HG03060 (cell line): Measurements from ENCODE around the gene ZNF813.
A peak's percentile ranks its signal among the peaks of the same experiment; 100 is the strongest.
"Not testable (repeated sequence)": the region's sequence is repeated elsewhere in the genome, so short reads cannot be mapped to it uniquely, and the experiment has no call there.

Source experiments
- ATAC-seq: cut with Tn5 transposase; IDR thresholded peaks from one replicate; pipeline ENCODE4 v1.9.1; 2021; ENCODE audit warnings: low read depth, moderate number of reproducible peaks; ENCODE audit not compliant: unreplicated experiment

Gene ZNF813

DNA sequence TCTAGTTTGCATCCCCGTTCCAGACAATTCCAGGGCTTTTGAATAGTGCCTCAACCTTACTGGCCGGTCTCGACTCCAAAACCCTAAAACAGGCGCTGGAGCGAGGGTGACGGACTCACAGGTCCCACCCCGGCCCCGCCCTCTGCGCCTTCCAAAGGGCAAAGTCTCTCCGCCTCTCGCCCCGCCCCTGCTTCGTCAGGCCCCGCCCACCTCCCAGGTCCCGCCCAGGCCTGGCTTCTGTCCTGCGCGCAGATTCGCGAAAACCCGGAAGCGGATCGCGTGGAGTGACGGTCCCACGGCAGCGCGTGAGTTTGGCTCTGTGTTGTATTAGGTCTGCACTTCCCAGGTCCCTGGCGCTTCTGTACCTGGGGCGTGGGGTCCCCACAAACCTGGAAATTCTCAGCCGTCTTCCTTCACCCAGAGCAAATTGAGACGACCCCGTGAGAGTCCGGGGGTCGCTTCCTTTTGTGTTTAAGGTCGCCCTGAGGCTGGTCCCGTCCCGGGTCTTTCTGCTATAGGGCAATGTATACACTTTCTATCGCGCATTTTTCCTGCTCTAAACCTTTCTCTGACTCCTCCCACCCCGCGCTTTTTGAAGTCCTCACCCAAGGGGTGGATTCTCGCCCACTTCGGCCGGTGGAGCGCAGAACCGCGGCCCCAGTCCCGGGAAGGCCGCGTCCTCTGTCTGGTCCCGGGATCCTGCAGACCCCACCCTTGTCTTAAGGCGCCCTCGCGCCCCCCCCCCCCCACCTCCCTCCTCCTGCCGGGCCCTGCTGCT lies at the start of gene ZNF813:
ZNF813 (plus strand) TSS at position 249 of the 778 bp plus-strand sequence. CDS start 16,090 bp downstream, outside the sequence.
- ATAC-seq: no peak

DNA sequence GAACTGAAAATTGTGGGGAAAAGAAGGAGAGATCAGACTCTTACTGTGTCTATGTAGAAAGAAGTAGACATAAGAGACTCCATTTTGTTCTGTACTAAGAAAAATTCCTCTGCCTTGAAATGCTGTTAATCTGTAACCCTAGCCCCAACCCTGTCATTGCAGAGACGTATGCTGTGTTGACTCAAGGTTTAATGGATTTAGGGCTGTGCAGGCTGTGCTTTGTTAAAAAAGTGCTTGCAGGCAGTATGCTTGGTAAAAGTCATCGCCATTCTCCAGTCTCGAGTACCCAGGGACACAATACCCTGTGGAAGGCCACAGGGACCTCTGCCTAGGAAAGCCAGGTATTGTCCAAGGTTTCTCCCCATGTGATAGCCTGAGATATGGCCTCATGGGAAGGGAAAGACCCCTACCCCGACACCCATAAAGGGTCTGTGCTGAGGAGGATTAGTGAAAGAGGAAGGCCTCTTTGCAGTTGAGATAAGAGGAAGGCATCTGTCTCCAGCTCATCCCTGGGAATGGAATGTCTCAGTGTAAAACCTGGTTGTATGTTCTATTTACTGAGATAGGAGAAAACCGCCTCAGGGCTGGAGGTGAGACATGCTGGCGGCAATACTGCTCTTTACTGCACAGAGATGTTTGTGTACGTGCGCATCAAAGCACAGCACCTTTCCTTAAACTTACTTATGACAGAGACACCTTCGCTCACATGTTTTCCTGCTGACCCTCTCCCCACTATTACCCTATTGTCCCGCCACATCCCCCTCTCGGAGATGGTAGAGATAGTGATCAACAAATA lies 46.8 kb upstream of the ZNF813 start:
- ATAC-seq: not testable (repeated sequence)

- no peak for ATAC-seq
Measured at GRCh38 chr19:53422551-53422950, 45.0 kb upstream of the ZNF813 start.

- not testable (repeated sequence) for ATAC-seq
Measured at GRCh38 chr19:53423074-53423473, 44.5 kb upstream of the ZNF813 start.

DNA sequence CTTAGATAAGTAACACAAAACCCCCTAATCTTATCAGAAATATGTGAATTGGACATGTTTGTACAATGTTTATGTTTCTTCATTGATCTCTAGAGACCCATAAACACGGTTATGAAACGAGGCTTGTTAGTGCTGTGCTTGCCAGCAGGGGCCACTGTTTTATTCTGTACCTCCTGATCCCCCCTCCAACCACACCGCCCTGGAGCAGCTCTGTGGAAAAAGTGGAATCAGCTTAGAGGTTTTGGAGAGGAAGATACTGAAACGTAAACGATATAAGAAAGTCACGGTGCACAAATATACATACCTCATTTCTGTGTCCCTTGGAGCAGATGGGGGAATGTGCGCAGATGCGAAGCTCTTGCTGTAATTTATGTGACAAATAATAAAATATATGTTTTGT lies 43.9 kb upstream of the ZNF813 start:
- ATAC-seq: not testable (repeated sequence)

DNA sequence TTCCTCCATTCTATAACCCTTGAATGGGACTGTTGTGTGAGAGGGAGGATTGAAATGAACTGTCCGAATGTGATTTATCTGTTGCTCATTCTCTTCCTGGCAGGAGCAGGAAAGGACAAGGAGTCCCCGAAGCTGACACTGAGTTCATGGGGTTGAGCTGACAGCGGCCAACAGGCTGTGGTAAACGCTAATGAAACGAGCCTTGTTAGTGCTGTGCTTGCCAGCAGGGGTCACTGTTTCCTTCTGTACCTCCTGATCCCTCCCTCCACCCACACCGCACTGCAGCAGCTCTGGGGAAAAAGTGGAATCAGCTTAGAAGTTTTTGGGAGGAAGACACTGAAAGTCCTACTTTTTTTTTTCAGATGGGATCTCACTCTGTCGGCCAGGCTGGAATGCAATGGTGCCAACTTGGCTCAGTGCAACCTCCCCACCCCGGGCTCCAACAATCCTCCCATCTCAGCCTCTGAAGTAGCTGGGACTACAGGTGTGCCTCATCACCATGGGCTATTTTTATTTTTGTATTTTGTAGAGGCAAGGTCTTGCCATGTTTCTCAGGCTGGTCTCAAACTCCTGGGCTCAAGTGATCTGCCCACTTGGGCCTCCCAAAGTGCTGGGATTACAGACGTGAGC lies 42.5 kb upstream of the ZNF813 start:
- no peak for ATAC-seq

GRCh38 chr19:53431399-53432087 lies 36.0 kb upstream of the ZNF813 start, which contains the start of gene ZNF761:
TSS of gene ZNF761 (plus strand) at chr19:53431984. CDS start at chr19:53447269, 15,285 bp downstream.
- ATAC-seq: peak; percentile 81

- ATAC-seq: peak; percentile 10
Measured at GRCh38 chr19:53432088-53432661, 35.4 kb upstream of the ZNF813 start.

GRCh38 chr19:53443809-53444208 lies 23.7 kb upstream of the ZNF813 start:
- ATAC-seq: not testable (repeated sequence)

DNA sequence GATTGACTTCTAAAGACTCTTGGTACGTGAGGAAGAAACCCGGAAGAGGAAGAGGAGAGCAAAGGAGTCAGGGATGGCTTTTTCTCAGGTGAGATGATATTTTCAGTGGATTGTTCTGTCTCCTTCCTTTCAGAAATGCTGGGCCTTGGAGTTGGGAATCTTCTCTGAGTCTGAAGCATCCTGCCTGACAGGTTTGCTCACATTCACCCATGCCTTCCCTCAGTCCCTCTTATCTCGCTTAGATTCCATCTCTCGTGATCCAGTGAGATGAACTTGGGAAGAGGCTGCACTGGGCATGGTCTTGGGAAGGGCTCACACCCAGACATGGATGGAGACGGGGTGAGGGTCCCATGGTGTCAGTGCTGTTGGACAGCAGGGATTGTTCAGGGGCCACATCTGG lies 20.3 kb upstream of the ZNF813 start:
- not testable (repeated sequence) for ATAC-seq

DNA sequence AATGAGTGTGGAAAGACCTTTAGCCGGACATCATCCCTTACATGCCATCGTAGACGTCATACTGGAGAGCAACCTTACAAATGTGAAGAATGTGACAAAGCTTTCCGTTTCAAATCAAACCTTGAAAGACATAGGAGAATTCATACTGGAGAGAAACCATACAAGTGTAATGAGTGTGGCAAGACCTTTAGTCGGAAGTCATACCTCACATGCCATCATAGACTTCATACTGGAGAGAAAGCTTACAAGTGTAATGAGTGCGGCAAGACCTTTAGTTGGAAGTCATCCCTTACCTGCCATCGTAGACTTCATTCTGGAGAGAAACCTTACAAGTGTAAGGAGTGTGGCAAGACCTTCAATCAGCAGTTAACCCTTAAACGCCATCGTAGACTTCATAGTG lies 11.7 kb upstream of the ZNF813 start:
- no peak for ATAC-seq

- ATAC-seq: not testable (repeated sequence)
Measured at GRCh38 chr19:53460131-53460721, 7.3 kb upstream of the ZNF813 start.

- ATAC-seq: no peak
Measured at GRCh38 chr19:53461866-53462265, 5.7 kb upstream of the ZNF813 start.

- no peak for ATAC-seq
Measured at GRCh38 chr19:53462861-53463260, 4.7 kb upstream of the ZNF813 start.

- no peak for ATAC-seq
Measured at GRCh38 chr19:53463263-53463662, 4.3 kb upstream of the ZNF813 start.

DNA sequence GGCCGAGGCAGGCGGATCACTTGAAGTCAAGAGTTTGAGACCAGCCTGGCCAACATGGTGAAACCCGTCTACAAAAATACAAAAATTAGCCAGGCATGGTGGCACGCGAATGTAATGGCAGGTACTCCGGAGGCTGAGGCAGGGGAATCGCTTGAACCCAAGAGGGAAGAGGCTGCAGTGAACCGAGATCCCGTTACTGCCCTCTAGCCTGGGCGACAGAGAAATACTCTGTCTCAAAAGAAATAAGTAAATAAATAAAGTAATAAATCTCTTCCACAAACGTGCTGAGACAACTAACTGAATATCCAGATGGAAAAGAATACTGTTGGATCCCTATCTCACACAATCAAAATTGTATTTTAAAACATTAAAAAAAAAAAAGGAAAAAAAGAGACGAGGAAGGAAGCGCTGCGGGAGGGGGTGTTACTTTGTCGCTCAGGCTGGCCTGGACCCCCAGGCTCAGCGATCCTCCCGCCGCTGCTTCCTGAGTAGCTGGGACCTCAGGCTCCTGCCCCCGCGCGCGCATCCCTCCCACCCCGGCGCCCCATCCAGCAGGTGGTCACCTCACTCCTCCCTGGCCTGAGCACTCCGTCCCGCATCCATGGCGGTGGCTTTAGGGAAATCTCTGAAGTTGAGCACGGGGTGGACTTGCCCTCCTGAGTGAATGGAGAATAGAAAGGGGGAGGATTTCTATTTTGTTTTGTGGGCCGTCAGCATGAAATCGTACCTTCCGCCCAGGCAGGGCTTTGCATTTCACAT lies 628 bp upstream of the ZNF813 start:
- no peak for ATAC-seq

DNA sequence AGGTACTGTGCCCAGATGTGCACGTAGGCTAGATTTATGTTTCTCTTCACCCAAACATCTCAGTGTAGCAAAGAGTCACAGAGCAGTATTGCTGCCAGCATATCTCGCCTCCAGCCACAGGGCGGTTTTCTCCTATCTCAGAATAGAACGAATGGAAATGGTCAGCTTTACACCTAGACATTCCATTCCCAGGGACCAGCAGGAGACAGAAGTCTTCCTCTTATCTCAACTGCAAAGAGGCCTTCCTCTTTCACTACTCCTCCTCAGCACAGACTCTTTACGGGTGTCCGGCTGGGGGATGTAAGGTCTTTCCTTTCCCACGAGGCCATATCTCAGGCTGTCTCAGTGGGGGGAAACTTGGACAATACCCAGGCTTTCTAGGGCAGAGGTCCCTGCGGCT lies 1.1 kb downstream of the ZNF813 start:
- not testable (repeated sequence) for ATAC-seq

DNA sequence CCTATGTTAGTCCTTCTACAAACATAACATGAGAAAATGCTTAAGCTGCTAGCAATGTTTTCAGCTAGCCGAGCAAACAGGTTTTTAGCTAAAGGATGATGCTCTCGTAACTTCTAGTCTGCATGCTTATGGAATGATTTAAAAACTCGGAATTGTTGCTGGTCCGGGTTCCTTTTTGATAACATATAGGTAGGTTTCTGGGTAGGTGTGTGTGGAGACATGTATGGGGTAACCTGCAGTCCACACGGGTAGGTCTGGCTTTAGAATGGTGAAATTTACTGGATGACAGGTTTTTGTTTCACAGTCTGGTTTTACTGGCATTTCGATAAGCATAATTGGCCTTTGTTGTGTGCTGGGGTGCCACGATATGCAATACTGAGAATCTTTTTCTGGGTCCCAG lies 4.4 kb downstream of the ZNF813 start:
- ATAC-seq: no peak

- not testable (repeated sequence) for ATAC-seq
Measured at GRCh38 chr19:53474832-53475231, 7.3 kb downstream of the ZNF813 start.
